Colonic mucosa (tissue), 4 donors: ENCODE data around the gene HCN4. TPM values are rescaled to one million over a fixed set of nuclear protein-coding genes. Genes with fewer than 3 reads are reported as not detected.

Source experiments
- DNase-seq: peaks from one replicate; pipeline ENCODE4 v3.0.0-alpha.2; 2020
- H3K27ac ChIP-seq: fragments of 200-600 bp; one replicate; pipeline ENCODE4 v1.8.0; 2021
- H3K27me3 ChIP-seq: fragments of 200-600 bp; one replicate; pipeline ENCODE4 v1.8.0; 2021
- H3K36me3 ChIP-seq: fragments of 200-600 bp; one replicate; pipeline ENCODE4 v1.8.0; 2021
- H3K4me1 ChIP-seq: fragments of 200-600 bp; one replicate; pipeline ENCODE4 v1.8.0; 2021; ENCODE audit warnings: mild to moderate bottlenecking
- H3K4me3 ChIP-seq: fragments of 200-600 bp; one replicate; pipeline ENCODE4 v1.8.0; 2021
- H3K9ac ChIP-seq, 2 donors: one replicate each; pipeline ENCODE4 v1.7.0; 2013; ENCODE audit warnings: control low read depth in 2 of 2, low read depth in 2 of 2, low read length in 2 of 2
- H3K9me3 ChIP-seq: fragments of 200-600 bp; one replicate; pipeline ENCODE4 v1.8.0; 2021
- intact Hi-C: fragments of 100-400 bp; cut with DNase I; formaldehyde crosslinking; loops from one replicate; pipeline ENCODE4 v1.14.1; 2022
- total RNA-seq, 2 donors: library from RNA; stranded (reverse); fragmentation: NEBNext Ultra II Directional in 1 of 2; extraction: Animal tissue kit (Norgen Biotek cat#: 25700) in 1 of 2; gene quantifications; one replicate each; pipeline ENCODE4 v1.2.1, GENCODE V29; 2021
- TF ChIP-seq, protein P1 (sequence below): fragments of 200-600 bp; IDR thresholded peaks from one replicate; pipeline ENCODE4 v1.8.0; 2022; ENCODE audit warnings: antibody characterized with exemption, mild to moderate bottlenecking
- donor health status: healthy.
- donor health status: DM: no; HTN: no; CAD: no.
- donor health status: DM: no; HTN: no; CAD: no.

Gene HCN4
- total RNA-seq, 2 donors from 2014 or later = 0.08 to 0.10 TPM

DNA sequence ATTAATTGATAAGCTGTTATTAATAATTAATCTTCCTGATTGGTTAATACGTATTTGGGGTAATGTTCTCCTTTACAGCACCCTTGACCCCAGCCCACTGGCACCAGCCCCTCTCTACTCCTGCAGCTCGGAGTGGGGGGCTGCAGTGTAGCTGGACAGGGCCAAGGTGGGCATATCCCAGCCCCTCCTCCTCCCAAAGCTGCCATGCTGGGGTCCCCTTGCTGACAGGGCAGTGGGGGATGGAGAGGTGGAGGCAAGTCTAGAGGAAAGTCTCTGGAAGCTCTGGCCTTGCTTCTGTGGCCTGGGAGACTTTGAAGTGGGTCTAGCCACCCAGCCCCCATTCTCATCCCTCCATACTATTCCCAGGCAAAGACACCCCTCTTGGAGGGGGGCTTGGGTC, 35.8 kb downstream of the HCN4 start:
- no peak for DNase-seq
- Histone ChIP-seq H3K9ac (no peak overlapping the region), H3K4me1 (no peaks in the 10 kb centered on the region), H3K36me3 (no peaks in the 10 kb centered on the region), H3K9me3 (no peaks in the 10 kb centered on the region), H3K4me3 (no peak overlapping the region), H3K27ac (no peak overlapping the region), H3K27me3 (no peaks in the 10 kb centered on the region)
- intact Hi-C loops = no loop called here
- TF ChIP-seq, protein P1, sequence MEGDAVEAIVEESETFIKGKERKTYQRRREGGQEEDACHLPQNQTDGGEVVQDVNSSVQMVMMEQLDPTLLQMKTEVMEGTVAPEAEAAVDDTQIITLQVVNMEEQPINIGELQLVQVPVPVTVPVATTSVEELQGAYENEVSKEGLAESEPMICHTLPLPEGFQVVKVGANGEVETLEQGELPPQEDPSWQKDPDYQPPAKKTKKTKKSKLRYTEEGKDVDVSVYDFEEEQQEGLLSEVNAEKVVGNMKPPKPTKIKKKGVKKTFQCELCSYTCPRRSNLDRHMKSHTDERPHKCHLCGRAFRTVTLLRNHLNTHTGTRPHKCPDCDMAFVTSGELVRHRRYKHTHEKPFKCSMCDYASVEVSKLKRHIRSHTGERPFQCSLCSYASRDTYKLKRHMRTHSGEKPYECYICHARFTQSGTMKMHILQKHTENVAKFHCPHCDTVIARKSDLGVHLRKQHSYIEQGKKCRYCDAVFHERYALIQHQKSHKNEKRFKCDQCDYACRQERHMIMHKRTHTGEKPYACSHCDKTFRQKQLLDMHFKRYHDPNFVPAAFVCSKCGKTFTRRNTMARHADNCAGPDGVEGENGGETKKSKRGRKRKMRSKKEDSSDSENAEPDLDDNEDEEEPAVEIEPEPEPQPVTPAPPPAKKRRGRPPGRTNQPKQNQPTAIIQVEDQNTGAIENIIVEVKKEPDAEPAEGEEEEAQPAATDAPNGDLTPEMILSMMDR = no peak

DNA sequence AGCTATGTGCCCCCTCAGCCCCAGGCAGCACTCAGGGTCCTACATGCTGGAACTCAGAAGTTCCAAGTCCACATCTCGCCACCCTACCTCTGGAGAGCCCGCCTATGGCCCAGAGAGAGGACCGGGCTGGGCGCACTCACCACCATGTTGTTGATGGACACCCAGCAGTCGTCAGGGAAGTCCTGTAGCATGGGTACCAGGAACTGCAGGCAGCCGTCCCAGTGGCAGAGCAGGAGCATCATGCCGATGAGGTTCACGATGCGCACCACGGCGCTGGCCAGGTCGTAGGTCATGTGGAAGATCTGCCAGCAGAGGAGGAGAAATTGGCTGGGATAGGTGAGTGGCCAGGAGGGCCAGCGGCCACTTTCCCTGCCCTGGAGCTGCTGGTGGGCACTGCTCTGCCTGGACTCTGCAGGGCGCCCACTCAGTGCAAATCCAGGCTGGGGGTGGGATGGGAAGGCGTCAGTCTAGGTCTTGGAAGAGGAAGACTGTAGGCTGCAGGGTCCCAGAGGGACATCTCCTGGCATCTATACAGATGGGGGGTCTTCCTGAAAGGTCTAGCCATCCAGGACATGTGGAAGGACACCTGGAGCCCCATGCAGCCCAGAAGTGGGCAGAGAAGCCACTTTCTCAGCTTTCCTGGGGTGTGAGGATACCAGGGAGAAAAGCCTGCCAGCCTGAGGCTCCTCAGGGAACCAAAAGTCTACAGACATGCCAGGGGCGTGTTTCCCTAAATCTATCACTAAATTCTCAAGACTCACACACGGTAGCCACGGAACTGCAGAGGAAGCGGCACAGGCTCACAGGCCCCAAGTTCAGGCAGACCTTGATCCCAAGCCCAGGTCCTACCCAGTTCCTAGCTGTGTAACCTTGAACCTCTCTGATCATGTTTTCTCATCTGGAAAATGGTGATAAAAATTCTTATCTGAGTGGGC, 36.5 kb downstream of the HCN4 start:
- Histone ChIP-seq H3K4me3 (no peak overlapping the region), H3K36me3 (no peaks in the 10 kb centered on the region), H3K9me3 (no peaks in the 10 kb centered on the region), H3K27me3 (no peaks in the 10 kb centered on the region), H3K4me1 (no peaks in the 10 kb centered on the region), H3K9ac (no peak overlapping the region), H3K27ac (no peak overlapping the region)
- DNase-seq = no peak
- TF ChIP-seq, protein P1 = no peak
- intact Hi-C loops = no loop called here

DNA sequence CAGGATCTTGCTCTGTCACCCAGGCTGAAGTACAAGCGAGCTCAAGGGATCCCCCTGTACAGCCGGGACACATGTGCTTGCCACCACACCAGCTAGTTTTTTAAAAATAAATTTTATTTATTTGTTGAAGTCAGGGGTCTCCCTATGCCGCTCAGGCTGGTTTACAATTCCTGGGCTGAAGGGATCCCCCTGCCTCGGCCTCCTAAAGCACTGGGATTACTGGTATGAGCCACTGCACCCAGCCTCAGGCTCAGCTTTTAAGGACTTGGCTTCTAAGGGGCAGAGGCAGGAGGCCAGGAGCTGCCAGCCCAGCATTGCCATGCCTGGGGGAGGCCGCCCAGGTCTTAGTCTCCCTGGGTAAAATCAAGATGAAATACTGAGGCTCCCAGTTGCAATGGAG, 37.3 kb downstream of the HCN4 start:
- Histone ChIP-seq H3K4me3 (no peak overlapping the region), H3K27me3 (no peaks in the 10 kb centered on the region), H3K36me3 (no peaks in the 10 kb centered on the region), H3K4me1 (no peaks in the 10 kb centered on the region), H3K9me3 (no peaks in the 10 kb centered on the region), H3K27ac (no peak overlapping the region), H3K9ac (no peak overlapping the region)
- TF ChIP-seq, protein P1 = no peak
- no peak for DNase-seq
- intact Hi-C loops = no loop called here

DNA sequence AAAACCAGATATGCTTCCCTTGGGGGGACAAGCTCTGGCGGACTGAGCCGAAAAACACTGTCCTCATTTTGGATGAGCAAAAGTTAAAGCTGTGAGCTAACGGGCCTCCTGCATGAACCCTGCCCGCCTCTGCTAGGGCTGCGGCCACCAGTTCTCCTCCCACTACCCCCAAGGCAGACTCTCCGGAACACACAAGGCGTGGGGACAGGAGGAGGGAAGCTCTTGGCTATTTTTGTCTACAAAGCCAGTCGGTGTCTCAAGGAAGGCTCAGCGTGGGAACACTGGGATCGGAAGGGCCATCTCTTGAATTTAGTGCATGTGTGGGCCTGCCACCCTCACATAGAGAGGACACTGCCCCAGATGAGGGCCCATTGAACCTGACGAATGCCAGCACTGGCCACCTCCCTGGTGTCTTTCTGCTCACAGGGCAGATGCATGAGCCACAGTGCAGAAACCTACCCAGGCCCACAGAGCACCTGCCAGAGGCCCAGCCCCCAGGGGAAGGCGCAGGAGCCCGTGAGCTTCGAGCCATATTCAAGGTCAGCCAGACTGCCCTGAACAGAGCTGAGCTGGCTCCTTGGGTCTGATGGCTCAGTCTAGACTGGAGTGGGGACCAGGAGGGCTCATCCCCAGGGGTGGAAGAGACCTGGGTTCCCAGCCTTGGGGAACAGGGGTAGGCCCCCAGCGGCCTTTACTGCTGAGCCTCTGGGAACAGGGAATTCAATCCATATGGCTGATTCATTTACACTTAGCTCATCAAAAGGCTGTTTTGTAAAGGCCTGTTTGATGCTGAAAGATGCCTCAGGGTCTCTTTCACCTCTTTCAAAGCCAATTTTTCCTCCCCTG, 38.3 kb downstream of the HCN4 start:
- Histone ChIP-seq H3K27ac (no peak overlapping the region), H3K4me1 (no peaks in the 10 kb centered on the region), H3K9ac (no peak overlapping the region), H3K27me3 (no peaks in the 10 kb centered on the region), H3K36me3 (no peaks in the 10 kb centered on the region), H3K4me3 (no peak overlapping the region), H3K9me3 (no peaks in the 10 kb centered on the region)
- TF ChIP-seq, protein P1 = no peak
- DNase-seq = no peak
- intact Hi-C loops = no loop called here

DNA sequence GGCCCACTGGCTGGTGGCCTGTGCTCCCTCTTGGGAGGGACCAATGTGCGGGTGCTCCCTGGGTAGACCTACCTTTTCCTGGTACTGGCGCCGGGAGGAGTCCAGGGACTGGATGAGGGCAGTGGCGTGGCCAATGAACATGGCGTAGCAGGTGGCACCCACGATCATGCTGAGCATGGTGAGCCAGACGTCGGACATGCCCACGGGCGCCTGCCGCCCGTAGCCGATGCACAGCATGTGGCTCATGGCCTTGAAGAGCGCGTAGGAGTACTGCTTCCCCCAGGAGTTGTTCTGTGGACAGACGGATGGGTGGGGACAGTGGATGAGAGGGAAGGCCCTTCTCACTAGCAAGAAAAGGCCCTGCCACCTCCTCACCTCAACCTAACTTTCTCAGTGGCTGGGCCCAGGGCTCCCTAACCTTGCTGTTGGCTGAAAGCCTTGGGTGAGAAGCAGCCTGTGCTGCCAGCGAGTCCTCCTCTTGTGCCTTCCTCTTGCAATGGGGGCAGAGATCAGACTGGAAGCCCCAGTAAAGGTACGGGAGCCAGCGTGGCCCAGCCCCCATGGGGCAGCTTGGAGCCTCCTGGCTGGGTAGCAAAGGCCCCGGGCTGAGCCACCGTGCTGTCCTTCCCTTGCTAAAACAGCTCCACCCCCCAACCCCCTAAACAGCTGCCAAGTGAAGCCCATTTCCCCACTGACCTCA, 39.1 kb downstream of the HCN4 start:
- no peaks in the 10 kb centered on the region for H3K36me3 ChIP-seq
- H3K27ac ChIP-seq = no peak overlapping the region
- H3K9ac ChIP-seq = no peak overlapping the region
- intact Hi-C loops = no loop called here
- H3K9me3 ChIP-seq = no peaks in the 10 kb centered on the region
- no peaks in the 10 kb centered on the region for H3K4me1 ChIP-seq
- no peaks in the 10 kb centered on the region for H3K27me3 ChIP-seq
- H3K4me3 ChIP-seq = no peak overlapping the region
- TF ChIP-seq, protein P1 = no peak
- no peak for DNase-seq
